Activated B cell treated with CpG ODN at 0.5 μM for 24 hours (primary cell): ENCODE results near the gene FHIT. TPM values are rescaled to one million over a fixed set of nuclear protein-coding genes. Genes with fewer than 3 reads are reported as not detected.

Experiments used
- ATAC-seq: fragments of 200-7000 bp; cut with Tn5 transposase; one replicate; pipeline ENCODE4 v1.10.0; 2021; ENCODE audit warnings: low read depth, mild to moderate bottlenecking, moderate library complexity
- CTCF ChIA-PET: fragments of 350-600 bp; sonication (Branson Sonifier 250); formaldehyde crosslinking; loops from one replicate; lab custom pipeline; 2021; ENCODE audit warnings: antibody characterized with exemption; lab: Charles Lee
- POLR2A ChIA-PET: fragments of 350-600 bp; sonication (Branson Sonifier 250); formaldehyde crosslinking; loops from one replicate; lab custom pipeline; 2021; ENCODE audit warnings: antibody characterized with exemption; lab: Charles Lee
- DNase-seq: peaks from one replicate; pipeline ENCODE4 v3.0.0; 2022
- H3K27ac Mint-ChIP-seq: one replicate; pipeline ENCODE4 v1.8.0; 2020; ENCODE audit warnings: mixed read lengths
- H3K27me3 Mint-ChIP-seq: one replicate; pipeline ENCODE4 v1.8.0; 2021; ENCODE audit warnings: mixed read lengths
- H3K36me3 Mint-ChIP-seq: one replicate; pipeline ENCODE4 v1.8.0; 2021; ENCODE audit warnings: low read depth, mixed read lengths
- H3K4me1 Mint-ChIP-seq: one replicate; pipeline ENCODE4 v1.8.0; 2021; ENCODE audit warnings: mixed read lengths
- H3K4me3 Mint-ChIP-seq: one replicate; pipeline ENCODE4 v1.8.0; 2020; ENCODE audit warnings: mild to moderate bottlenecking, mixed read lengths
- H3K9me3 Mint-ChIP-seq: one replicate; pipeline ENCODE4 v1.8.0; 2020; ENCODE audit warnings: mixed read lengths
- CTCF ChIP-seq: fragments of 200-600 bp; IDR thresholded peaks from one replicate; pipeline ENCODE4 v1.8.0; 2022; ENCODE audit warnings: antibody characterized with exemption, mild to moderate bottlenecking
- intact Hi-C: fragments of 100-400 bp; cut with micrococcal nuclease; formaldehyde crosslinking; loops from one replicate; pipeline ENCODE4 v1.15.1; 2024
- total RNA-seq: library from RNA; stranded (reverse); gene quantifications from 2 replicates; pipeline ENCODE4 v1.2.3, GENCODE V29; 2022

The FHIT gene
- total RNA-seq, 1 donor from 2014 or later = 5.5 TPM

DNA sequence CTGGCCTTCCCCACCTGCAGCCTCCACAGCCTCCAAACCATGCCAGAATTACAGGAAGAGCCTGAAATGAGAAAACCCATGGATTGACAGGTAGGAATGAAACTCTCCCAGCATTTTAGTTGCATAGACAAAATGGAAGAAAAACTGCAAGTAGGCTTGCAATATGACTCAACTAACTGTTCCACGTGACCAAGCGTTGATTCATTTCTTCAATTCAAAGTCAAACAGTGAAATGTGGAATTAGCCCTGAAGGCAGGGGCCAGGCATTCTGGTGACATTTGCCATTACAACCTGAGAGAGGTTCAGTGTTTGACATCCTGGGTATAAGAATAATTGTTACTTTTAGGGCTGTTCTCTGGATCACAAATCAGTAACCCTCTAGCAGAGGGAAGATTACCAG is 1525.0 kb downstream of the FHIT start:
- Mint-ChIP-seq H3K27me3 (no peaks in the 10 kb centered on the region), H3K36me3 (no peaks in the 10 kb centered on the region), H3K4me3 (no peak overlapping the region), H3K4me1 (no peaks in the 10 kb centered on the region), H3K9me3 (no peaks in the 10 kb centered on the region), H3K27ac (no peak overlapping the region)
- CTCF ChIA-PET = no interaction called here
- no peak for ATAC-seq
- no peak for TF ChIP-seq CTCF
- POLR2A ChIA-PET = no interaction called here
- no peak for DNase-seq
- intact Hi-C loops = no loop called here

DNA sequence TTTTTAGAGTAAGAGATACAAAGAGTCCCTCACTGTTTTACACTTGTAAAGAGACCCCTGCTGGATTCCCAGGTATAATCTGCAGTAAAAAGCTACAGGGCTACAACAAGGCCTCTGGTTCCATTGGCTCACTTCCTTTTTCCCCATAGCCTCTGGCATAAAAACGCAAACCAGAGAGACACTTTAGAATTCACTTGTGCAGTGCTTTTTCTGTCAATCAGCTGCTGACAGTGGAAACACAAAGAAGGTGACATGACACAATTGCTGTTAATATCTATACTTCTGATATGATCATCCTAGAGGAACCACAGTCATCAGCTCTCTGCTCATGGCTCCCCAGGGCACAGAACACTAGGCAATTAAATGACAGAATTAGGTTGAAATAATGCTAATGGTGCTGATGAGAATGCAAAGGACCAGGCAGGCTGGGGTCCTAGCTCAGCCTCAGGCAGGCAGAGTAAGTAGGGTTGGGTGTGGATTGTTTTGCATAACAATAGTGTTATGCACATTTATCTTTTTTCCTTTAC is 1533.5 kb downstream of the FHIT start:
- ChIA-PET POLR2A (no interaction called here), CTCF (no interaction called here)
- DNase-seq (no peak), ATAC-seq (no peak)
- H3K4me1 Mint-ChIP-seq = no peaks in the 10 kb centered on the region
- TF ChIP-seq CTCF = no peak
- H3K36me3 Mint-ChIP-seq = no peaks in the 10 kb centered on the region
- H3K9me3 Mint-ChIP-seq = peaks cover 3% of the 10 kb centered on the region
- intact Hi-C loops = no loop called here
- H3K4me3 Mint-ChIP-seq = no peak overlapping the region
- no peaks in the 10 kb centered on the region for H3K27me3 Mint-ChIP-seq
- no peak overlapping the region for H3K27ac Mint-ChIP-seq

DNA sequence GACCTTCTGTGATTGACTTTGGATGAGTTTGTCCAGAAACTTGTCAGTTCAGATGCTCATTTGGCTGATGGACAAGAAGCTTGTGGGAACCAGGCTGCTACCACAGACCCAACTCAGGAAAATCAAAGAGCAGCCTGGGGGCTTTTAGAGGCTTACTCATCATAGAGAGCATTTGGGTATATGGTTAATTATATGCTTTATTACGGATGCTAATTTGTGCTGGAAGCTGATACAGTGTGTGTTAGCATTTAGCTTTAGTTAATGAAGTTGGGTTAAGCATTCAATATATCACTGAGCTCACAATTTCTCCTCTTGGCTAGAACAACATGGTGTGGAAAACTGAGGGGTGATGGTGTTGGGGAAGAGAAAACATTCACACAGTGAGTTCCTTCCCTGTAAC is 1537.2 kb downstream of the FHIT start:
- no peaks in the 10 kb centered on the region for H3K4me1 Mint-ChIP-seq
- DNase-seq = no peak
- no peak for ATAC-seq
- POLR2A ChIA-PET = no interaction called here
- CTCF ChIA-PET = no interaction called here
- no peak overlapping the region for H3K4me3 Mint-ChIP-seq
- TF ChIP-seq CTCF = no peak
- H3K27ac Mint-ChIP-seq = no peak overlapping the region
- intact Hi-C loops = no loop called here
- no peaks in the 10 kb centered on the region for H3K36me3 Mint-ChIP-seq
- H3K27me3 Mint-ChIP-seq = no peaks in the 10 kb centered on the region
- H3K9me3 Mint-ChIP-seq = peaks cover 3% of the 10 kb centered on the region

DNA sequence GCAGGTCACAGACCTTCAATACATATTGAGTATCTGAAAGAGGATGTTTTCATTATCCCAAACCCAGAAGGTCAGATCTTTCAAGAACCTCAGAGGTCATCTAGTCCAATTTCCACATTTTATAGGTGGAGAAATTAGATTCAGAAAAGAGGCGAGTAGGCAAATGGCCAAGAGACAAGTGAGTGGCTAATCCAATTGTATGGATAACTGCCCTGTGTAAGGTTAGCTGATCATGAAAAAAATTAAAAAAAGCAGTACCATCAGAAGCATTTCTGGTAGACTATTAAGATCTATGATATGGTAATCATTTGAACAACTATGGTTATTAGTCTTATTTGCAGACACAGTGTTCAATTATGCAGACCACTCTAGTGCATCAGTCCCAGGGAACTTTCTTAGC is 1540.7 kb downstream of the FHIT start:
- ChIA-PET POLR2A (no interaction called here), CTCF (no interaction called here)
- intact Hi-C loops = no loop called here
- Mint-ChIP-seq H3K9me3 (peaks cover 3% of the 10 kb centered on the region), H3K27ac (no peak overlapping the region), H3K36me3 (no peaks in the 10 kb centered on the region), H3K27me3 (no peaks in the 10 kb centered on the region), H3K4me1 (no peaks in the 10 kb centered on the region), H3K4me3 (no peak overlapping the region)
- TF ChIP-seq CTCF = no peak
- DNase-seq (no peak), ATAC-seq (no peak)

DNA sequence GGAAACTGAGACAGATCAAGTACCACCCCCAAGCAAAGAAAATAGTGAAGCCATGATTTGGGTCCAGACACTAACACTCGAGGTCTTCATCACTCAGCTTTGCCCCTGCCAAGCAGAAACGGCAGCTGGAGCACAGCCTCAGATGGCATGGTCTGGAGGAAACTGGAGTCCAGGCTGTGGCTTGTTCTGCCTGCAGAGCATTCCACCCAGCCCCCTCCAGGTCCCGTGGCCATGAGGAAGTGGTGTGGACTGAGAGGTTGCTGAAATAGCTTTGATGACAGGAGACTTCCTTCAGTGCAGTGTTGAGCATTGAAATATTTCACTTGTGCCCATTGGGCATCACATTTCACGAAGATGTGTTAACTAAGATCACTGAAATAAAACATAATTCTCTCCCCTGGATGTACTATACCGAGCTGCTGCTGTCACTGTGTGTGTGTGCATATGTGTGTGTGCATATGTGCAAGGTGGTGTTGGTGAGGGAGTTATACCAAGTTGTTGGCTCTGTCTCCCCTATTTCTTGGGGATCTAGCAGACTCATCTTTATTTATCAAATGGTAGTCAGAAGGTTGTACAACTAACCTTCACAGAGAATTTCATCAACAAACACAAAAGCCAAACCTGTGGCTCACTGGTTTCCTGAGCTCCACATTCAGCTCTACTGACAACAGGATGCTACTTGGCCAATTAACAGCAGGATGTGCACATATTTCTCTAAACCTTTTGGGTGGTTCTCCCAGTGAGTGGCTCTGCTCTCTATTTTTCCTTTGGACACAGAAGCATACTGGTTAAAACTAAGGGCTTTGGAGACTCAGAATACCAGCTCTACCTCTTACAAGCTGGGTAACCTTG is 1541.3 kb downstream of the FHIT start:
- H3K9me3 Mint-ChIP-seq = peaks cover 3% of the 10 kb centered on the region
- ATAC-seq (no peak), DNase-seq (no peak)
- H3K4me3 Mint-ChIP-seq = no peak overlapping the region
- H3K27me3 Mint-ChIP-seq = no peaks in the 10 kb centered on the region
- no peaks in the 10 kb centered on the region for H3K4me1 Mint-ChIP-seq
- TF ChIP-seq CTCF = no peak
- ChIA-PET CTCF (no interaction called here), POLR2A (interaction anchor here (0.6 kb wide), 1 partner anchor 627 kb away, joined by 3 read pairs; no protein-coding TSS in a partner anchor)
- H3K36me3 Mint-ChIP-seq = no peaks in the 10 kb centered on the region
- intact Hi-C loops = no loop called here
- H3K27ac Mint-ChIP-seq = no peak overlapping the region
